ENCODE results near the gene DOCK1.

Gene DOCK1

GRCh38 chr10:127265288-127265687 lies 360.1 kb downstream of the DOCK1 start:
- no peak for DNase-seq (ENCODE audit: low read depth)
- TF ChIP-seq, protein P1, sequence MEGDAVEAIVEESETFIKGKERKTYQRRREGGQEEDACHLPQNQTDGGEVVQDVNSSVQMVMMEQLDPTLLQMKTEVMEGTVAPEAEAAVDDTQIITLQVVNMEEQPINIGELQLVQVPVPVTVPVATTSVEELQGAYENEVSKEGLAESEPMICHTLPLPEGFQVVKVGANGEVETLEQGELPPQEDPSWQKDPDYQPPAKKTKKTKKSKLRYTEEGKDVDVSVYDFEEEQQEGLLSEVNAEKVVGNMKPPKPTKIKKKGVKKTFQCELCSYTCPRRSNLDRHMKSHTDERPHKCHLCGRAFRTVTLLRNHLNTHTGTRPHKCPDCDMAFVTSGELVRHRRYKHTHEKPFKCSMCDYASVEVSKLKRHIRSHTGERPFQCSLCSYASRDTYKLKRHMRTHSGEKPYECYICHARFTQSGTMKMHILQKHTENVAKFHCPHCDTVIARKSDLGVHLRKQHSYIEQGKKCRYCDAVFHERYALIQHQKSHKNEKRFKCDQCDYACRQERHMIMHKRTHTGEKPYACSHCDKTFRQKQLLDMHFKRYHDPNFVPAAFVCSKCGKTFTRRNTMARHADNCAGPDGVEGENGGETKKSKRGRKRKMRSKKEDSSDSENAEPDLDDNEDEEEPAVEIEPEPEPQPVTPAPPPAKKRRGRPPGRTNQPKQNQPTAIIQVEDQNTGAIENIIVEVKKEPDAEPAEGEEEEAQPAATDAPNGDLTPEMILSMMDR (IDR thresholded peaks at IDR 0.05; ENCODE audit: insufficient read depth, low read depth, low read length, missing control alignments), result no peak
- no peak overlapping the region for H3K4me3 ChIP-seq (ENCODE audit: low read length)

GRCh38 chr10:127266431-127266830 lies 361.2 kb downstream of the DOCK1 start:
- TF ChIP-seq, protein P1 (IDR thresholded peaks at IDR 0.05; ENCODE audit: insufficient read depth, low read depth, low read length, missing control alignments), result no peak
- no peak for DNase-seq (ENCODE audit: low read depth)
- H3K4me3 ChIP-seq (ENCODE audit: low read length), result no peak overlapping the region

DNA sequence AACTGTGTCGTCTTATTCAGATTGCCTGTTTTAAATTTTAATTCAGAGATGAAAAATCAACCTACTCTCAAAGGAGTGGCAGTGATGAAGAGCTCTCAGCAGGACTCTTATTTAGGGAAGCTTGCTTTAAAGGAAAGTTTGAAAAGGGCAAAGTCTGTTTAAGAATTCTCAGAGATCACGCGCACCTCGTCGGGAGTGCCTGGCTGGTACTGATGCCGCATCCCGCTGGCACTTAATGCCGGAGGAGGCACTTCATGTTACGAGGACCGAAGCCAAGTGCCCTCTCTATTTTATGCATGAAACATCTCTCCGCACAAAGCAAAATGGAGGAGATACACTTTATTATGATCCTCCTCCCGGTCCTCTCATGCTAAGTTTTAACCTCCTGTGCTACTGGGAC lies 362.2 kb downstream of the DOCK1 start:
- DNase-seq (ENCODE audit: low read depth), result no peak
- TF ChIP-seq, protein P1 (IDR thresholded peaks at IDR 0.05; ENCODE audit: insufficient read depth, low read depth, low read length, missing control alignments), result no peak

DNA sequence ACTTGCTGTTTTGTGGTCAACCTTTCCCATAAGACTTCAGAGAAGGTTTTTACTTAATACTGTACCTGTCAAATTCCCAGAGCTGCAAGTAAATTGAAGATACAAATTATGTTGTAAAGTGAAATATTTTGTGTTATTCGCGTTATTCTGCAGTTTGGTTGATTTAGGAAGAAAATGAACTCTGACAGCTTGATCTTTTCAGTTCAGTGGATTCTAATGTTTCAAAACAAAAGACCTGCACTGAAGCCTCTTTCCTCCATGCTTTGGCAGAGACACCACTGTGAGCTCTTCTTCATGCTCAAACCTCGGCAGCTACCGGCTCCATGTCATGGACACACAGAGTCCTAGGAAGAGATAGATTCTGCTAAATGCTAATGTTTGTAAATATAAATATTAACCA lies 366.8 kb downstream of the DOCK1 start:
- no peak overlapping the region for H3K4me3 ChIP-seq (ENCODE audit: low read length)
- DNase-seq (ENCODE audit: low read depth), result no peak
- TF ChIP-seq, protein P1 (IDR thresholded peaks at IDR 0.05; ENCODE audit: insufficient read depth, low read depth, low read length, missing control alignments), result no peak

More for the DNA sequence above, 362.2 kb downstream of the DOCK1 start:
- H3K4me3 ChIP-seq (ENCODE audit: low read length), result no peak overlapping the region

GRCh38 chr10:127275272-127275671 lies 370.0 kb downstream of the DOCK1 start:
- TF ChIP-seq, protein P1 (IDR thresholded peaks at IDR 0.05; ENCODE audit: insufficient read depth, low read depth, low read length, missing control alignments), result no peak
- no peak overlapping the region for H3K4me3 ChIP-seq (ENCODE audit: low read length)
- no peak for DNase-seq (ENCODE audit: low read depth)

- TF ChIP-seq, protein P1 (IDR thresholded peaks at IDR 0.05; ENCODE audit: insufficient read depth, low read depth, low read length, missing control alignments), result no peak
- no peak overlapping the region for H3K4me3 ChIP-seq (ENCODE audit: low read length)
- DNase-seq (ENCODE audit: low read depth), result no peak
These were observed 370.7 kb downstream of the DOCK1 start for GRCh38 chr10:127275793-127276450.

All from epithelial cell of esophagus (primary cell).